ENCODE data around the gene NKD2. TPM values are rescaled to one million over a fixed set of nuclear protein-coding genes. Genes with fewer than 3 reads are reported as not detected.

Gene NKD2
- total RNA-seq, 1 experiment from 2014 or later = 12.3 TPM

- Histone ChIP-seq H3K27me3 (ENCODE audit: control insufficient read depth, insufficient read depth, low read length) (peaks cover 18% of the 10 kb centered on the region; the same call in 1 of the 2 replicates), H3K4me1 (ENCODE audit: control insufficient read depth, insufficient read depth, low read length) (no peaks in the 10 kb centered on the region), H3K9me3 (ENCODE audit: control insufficient read depth, insufficient read depth, low read depth, low read length) (no peaks in the 10 kb centered on the region), H3K27ac (ENCODE audit: low read length) (no peak overlapping the region), H3K4me3 (ENCODE audit: low read depth in 2 of 2, low read length in 2 of 2) (no peak overlapping the region), H3K36me3 (ENCODE audit: control insufficient read depth, insufficient read depth, low read length) (no peaks in the 10 kb centered on the region)
- in situ Hi-C loops (cut with HindIII; ENCODE audit: low pct_unique_long_range_greater_than_20kb, low sequenced_read_pairs) = no loop called here
- ATAC-seq = no peak
- no TSS peak for BruUV-seq (replicated peaks)
- ChIA-PET POLR2A (no interaction called here), CTCF (no interaction called here)
- no peak for DNase-seq (ENCODE audit: low read depth, low spot score)
- TF ChIP-seq SIN3A (IDR thresholded peaks at IDR 0.05; ENCODE audit: borderline replicate concordance, insufficient read depth, low read depth, low read length) (no peak), POLR2AphosphoS5 (IDR thresholded peaks at IDR 0.05; ENCODE audit: low read depth, low read length) (no peak), TCF7L2 (IDR thresholded peaks at IDR 0.05; ENCODE audit: low read depth, low read length) (no peak), REST (IDR thresholded peaks at IDR 0.05; ENCODE audit: insufficient read depth in 1 of 2, low read depth in 2 of 2, low read length in 1 of 2) (no peak), CTCF (IDR thresholded peaks at IDR 0.05) (no peak)
- intact Hi-C loops (cut with micrococcal nuclease; ENCODE audit: unreplicated experiment) = no loop called here
These were observed 42.8 kb upstream of the NKD2 start for GRCh38 chr5:965604-966344.

- Histone ChIP-seq H3K27me3 (ENCODE audit: control insufficient read depth, insufficient read depth, low read length) (peaks cover 18% of the 10 kb centered on the region; the same call in 1 of the 2 replicates), H3K36me3 (ENCODE audit: control insufficient read depth, insufficient read depth, low read length) (no peaks in the 10 kb centered on the region), H3K27ac (ENCODE audit: low read length) (no peak overlapping the region), H3K4me1 (ENCODE audit: control insufficient read depth, insufficient read depth, low read length) (no peaks in the 10 kb centered on the region), H3K9me3 (ENCODE audit: control insufficient read depth, insufficient read depth, low read depth, low read length) (no peaks in the 10 kb centered on the region), H3K4me3 (ENCODE audit: low read depth in 2 of 2, low read length in 2 of 2) (no peak overlapping the region)
- ChIA-PET CTCF (interaction anchor here (0.6 kb wide), 1 partner anchor 37 kb away, joined by 7 read pairs; no protein-coding TSS in a partner anchor), POLR2A (no interaction called here)
- ATAC-seq = no peak
- no TSS peak for BruUV-seq (replicated peaks)
- in situ Hi-C loops (cut with HindIII; ENCODE audit: low pct_unique_long_range_greater_than_20kb, low sequenced_read_pairs) = no loop called here
- TF ChIP-seq CTCF (IDR thresholded peaks at IDR 0.05) = no peak
- no peak for TF ChIP-seq REST (IDR thresholded peaks at IDR 0.05; ENCODE audit: insufficient read depth in 1 of 2, low read depth in 2 of 2, low read length in 1 of 2)
- TF ChIP-seq TCF7L2 (IDR thresholded peaks at IDR 0.05; ENCODE audit: low read depth, low read length) = no peak
- TF ChIP-seq SIN3A (IDR thresholded peaks at IDR 0.05; ENCODE audit: borderline replicate concordance, insufficient read depth, low read depth, low read length) = no peak
- no peak for TF ChIP-seq POLR2AphosphoS5 (IDR thresholded peaks at IDR 0.05; ENCODE audit: low read depth, low read length)
- intact Hi-C loops (cut with micrococcal nuclease; ENCODE audit: unreplicated experiment) = no loop called here
- DNase-seq (ENCODE audit: low read depth, low spot score) = no peak
These were observed 42.3 kb upstream of the NKD2 start for GRCh38 chr5:966345-966710.

Data from Panc1 (cell line).